22Rv1 (cell line): ENCODE measurements around the gene NCK2.

Experiments used
- ZFX ChIP-seq: fragments of 450-650 bp; IDR thresholded peaks from 2 replicates; pipeline ENCODE4 v1.6.1; 2017; ENCODE audit warnings: antibody characterized with exemption, borderline replicate concordance
- TF ChIP-seq, protein P1 (sequence below): fragments of 450-650 bp; IDR thresholded peaks from 2 replicates; pipeline ENCODE4 v1.5.1; 2017; ENCODE audit warnings: mild to moderate bottlenecking

DNA sequence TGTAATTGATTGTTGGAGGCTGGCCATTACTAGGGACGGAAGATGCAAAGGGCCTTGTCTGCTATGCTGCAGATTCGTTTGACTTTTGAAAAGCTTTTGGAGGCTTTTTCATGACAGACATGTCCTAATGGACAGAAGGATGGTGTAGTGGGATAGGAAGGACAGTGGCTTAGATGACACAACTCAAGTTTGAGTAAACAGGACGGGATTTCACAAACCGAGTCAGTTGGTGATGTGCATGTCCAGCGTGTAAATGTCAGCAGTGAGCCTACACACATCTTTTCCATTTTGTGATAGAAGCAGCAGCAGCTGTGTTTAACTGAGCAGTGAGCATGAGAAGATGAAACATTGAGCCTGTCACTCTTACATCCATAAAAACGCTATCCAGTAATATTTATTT is 76.0 kb downstream of the NCK2 start:
- TF ChIP-seq, protein P1, sequence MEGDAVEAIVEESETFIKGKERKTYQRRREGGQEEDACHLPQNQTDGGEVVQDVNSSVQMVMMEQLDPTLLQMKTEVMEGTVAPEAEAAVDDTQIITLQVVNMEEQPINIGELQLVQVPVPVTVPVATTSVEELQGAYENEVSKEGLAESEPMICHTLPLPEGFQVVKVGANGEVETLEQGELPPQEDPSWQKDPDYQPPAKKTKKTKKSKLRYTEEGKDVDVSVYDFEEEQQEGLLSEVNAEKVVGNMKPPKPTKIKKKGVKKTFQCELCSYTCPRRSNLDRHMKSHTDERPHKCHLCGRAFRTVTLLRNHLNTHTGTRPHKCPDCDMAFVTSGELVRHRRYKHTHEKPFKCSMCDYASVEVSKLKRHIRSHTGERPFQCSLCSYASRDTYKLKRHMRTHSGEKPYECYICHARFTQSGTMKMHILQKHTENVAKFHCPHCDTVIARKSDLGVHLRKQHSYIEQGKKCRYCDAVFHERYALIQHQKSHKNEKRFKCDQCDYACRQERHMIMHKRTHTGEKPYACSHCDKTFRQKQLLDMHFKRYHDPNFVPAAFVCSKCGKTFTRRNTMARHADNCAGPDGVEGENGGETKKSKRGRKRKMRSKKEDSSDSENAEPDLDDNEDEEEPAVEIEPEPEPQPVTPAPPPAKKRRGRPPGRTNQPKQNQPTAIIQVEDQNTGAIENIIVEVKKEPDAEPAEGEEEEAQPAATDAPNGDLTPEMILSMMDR: no peak
- TF ChIP-seq ZFX: no peak
